GM19043 (cell line): ENCODE measurements around the gene FHIT.

Experiments used
- ATAC-seq: cut with Tn5 transposase; IDR thresholded peaks from one replicate; pipeline ENCODE4 v1.9.1; 2021; ENCODE audit warnings: low read depth; ENCODE audit not compliant: unreplicated experiment

FHIT gene

DNA sequence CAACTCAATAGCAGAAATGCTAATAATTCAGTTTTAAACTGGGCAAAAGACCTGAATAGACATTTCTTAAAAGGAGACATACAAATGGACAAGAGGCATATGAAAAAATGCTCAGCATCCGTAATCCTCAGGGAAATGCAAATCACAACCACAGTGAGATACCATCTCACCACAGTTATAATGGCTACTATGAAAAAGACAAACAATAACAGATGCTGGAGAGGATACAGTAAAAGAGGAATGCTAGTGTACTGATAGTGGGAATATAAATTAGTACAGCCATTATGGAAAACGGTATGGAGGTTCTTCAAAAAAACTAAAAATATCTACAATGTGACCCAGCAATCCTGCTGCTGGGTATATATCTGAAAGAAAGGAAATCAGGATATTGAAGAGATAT lies 367.2 kb downstream of the FHIT start:
- ATAC-seq = no peak

DNA sequence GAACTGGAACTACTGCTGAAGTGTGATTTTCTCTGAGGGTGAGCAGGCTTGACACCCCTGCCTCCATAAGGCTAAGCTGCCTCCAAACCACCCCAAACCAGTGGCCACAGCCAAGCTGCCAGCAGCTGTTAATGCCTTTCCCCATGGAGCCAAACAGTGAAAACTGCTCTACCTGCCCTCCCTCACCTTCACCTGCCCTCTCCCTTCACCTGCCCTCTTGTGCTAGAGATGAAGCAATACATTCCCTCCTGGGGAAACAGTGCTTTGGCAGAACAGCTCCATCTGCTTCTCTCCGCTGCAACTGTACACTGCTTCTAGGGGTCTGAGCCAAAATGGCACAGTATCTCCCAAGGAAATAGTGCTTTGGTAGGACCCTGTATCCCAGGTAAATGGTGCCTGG lies 374.1 kb downstream of the FHIT start:
- ATAC-seq = no peak

DNA sequence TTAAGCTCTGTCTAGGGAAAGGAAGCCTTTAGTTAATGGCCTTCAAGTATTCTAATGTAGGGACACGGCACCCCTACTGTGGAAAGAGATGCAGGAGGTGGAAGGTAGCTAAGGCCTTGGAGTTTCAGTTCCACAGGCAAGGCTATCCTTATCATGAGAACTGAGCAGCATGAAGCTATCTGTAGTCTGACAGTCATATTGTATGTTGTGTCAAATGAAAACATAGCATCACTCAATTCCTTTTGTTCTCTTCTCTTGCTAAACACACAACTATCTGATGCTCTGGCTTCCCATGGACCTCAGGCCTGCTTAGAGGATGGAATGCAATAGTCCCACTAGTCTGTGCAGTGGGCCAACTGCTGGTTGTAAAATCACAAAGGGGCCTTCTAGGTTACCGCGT lies 380.9 kb downstream of the FHIT start:
- no peak for ATAC-seq

DNA sequence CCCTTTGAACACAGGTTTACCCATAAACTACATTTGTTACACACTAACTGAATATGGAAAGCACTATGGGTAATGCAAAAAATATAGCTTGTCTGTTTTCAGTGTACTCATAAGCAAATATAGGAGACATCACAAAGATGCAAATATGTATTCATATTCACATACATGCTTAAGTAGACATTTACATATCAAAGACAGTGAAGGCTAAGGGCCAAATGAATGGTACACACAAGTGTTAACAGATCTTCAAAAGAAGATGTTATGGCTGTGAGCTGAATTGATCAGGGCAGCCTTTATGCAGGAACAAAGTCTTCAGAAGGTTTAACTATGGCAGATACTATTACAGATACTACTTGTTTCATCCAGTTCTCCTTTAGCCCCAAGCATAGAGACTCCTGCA lies 384.1 kb downstream of the FHIT start:
- no peak for ATAC-seq

DNA sequence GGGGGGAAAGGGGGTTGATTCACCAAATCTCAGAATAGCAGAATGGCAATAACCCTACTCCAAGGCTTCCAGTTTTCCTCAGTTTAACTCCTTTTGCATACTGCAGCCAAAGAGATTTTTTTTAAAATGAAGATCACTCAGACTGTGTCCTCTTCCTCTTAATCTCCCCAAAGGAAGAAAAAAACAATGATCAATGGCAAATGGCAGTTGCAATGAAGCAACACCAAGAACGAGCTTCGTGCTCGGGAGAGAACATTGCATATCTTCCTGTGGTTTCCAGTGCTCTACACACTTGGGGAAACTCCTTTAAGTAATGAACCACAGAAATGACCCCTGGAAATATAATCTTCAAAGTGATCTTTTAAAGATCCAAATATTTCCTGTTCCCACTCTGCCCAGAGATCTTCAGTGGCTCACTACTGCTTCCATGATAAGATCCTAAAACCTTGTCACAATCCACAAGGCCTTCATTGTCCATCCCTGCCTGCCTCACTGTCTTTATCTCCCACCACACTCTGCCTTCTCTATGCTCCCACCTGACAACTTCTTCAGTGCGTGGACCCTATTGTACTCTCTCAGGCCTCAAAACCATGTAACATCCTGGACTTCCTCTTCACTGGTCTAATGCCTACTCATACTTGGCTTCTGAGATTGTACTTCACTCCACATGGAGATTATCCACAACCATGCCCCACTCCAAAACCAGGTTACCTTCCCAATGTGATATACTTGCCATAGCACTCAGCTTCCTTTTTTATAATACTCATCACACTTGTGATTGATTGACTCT lies 394.8 kb downstream of the FHIT start:
- no peak for ATAC-seq

DNA sequence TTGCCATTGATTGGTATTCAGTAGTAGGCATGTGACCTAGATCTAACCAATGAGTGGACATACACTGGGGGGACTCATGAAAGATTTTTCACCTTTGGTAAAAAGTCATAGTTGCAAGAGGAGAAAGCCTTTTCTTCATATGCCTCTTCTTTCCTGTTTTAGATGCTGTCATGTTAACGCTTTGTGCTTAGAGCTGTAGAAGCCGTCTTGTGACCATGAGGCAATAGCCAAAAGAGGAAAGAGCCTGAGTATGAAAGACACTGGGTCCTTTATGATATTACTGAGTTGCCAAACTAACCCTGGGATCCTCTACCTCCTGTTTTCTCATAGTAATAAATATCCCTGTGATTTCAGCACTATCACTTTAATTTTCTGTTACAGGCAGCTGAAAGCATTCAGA lies 396.0 kb downstream of the FHIT start:
- ATAC-seq = no peak

DNA sequence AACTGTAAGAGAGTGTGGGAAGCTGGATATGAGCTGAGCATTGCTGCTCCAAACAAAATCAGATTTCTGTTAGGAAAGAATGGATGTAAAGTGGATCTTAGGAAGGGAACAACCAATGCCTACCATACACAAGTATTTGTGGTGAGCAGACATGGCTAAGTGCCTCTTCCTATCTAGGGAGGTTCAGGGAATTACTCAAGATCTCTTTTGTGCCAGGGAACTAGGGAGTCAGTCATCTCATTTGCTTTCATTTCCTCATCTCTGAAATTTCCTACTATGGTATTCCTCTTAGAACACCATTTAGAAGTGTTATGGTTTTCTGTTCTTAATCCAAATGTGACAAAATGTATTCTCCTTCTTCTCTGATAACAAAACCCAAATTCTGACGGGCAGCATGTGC lies 396.5 kb downstream of the FHIT start:
- ATAC-seq = no peak

DNA sequence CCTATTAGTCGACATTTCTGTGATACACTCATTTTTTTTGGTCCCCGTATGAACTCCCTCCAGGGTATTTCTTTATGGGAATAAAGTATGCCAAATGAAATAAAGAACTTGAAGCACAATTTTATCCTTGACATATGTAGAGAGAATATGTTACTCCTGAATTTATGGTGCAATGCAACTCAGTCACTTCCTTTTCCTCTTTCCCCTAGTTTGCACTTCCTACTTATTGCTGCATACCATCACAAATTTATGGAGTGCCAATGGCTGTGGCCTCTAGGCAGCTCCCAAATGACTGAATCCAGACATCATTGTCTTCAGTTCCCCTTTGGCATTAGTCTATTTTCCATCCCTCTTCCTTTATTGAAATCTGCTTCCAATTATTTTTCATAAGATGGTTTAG lies 403.5 kb downstream of the FHIT start:
- no peak for ATAC-seq

DNA sequence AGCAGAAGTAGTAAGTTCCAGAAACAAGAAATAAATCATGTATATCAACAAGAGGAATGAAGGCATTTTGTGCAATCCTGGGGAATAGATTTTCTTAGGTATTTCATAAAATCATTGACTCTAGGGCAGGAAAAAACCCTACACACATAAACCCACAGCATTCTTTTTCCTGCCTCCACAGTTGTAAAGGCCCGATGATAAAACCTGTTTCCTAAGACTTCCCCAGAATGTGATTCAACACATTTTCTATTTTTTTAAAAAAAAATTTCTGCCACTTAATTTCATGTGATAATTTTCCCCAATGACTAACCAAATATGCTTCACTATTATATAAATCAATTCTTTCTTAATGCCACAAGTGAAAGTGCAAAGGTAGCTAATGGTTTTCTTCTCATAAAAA lies 407.0 kb downstream of the FHIT start:
- no peak for ATAC-seq

DNA sequence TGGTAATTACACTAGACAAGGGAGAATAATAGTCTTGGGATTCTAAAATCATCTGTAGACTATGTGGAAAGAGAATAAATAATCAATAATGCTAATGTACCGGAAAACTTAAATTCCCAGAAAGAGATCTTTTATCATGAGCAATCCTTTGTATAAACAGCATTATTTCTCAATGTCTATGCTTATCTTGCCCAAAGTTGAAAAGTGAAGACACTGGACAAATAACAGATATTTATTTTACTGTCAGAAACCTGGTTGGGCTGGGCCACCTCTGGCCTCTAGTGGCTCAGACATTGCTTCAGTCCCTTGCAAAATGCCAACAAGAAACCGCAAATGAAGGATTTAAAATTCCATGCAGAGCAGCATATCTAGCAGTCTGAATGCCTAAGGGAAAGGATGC lies 409.9 kb downstream of the FHIT start:
- no peak for ATAC-seq

DNA sequence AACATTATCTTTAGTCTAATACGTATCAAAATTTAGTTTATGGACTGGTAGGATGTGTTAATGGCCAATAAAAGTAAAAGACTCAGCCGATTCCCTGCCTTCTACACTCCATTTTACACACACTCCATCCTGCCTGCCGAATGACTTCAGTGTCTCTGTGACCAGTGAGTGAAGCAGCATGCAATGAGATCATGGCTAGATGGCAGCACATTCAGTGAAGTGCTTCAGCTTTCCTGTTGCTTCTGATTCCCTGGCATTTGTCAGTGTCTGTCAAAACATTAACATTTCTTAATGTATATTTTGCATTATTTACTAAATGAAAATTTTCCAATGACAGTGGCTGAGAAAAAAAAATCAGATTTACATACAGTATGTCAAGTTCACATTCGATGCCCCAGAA lies 412.0 kb downstream of the FHIT start:
- no peak for ATAC-seq

DNA sequence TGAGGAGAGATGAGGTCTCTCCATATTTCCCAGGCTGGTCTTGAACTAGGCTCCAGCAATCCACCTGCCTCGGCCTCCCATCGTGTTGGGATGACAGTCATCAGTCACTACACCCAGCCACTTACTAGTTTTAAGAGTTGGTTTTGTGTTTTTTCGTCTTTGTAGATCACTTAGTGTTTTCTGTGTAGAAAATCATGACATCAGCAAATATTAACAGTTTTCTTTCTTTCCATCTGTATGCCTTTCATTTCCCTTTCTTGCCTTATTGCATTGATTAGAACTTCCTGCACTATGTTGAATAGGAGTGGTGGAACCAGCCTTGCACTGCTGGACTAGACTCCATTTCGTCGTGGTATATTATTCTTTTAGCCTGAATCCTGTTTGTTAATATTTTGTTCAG lies 415.5 kb downstream of the FHIT start:
- no peak for ATAC-seq

DNA sequence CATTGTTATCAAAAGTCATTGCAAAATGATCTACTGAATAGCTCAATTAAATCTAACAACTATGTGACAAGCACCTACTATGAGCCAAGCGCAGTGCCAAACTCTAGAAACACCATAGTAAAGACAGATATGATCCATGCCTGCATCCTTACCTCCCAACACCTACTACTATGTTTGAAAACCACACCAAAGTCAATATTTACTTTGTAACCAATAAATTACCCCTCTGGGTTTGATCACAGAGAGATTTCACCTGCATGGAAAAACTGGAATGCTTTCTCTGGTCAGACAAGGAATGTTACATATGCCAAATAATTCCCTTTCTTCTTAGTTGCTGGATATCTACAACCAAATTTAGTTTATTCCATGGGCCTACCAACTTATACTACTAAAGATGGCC lies 422.2 kb downstream of the FHIT start:
- ATAC-seq = no peak

DNA sequence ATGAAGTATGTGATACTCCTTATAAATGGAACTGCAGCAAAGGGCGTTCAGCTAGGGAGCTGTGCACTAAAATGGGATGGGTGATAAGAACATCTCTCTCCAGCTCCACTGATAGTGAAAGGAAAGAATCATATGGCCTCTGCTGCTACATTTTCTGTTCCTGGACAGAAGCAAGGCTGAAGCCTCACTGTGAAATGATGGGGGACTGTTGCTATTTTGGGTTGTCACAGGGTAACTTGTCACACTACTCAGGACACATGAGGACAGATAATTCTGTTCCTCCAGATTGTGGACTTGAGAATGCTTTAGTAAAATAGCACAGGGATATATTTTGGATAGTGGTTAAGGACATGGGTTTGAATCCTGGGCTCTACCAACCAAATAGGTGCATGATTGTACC lies 423.6 kb downstream of the FHIT start:
- ATAC-seq = no peak

DNA sequence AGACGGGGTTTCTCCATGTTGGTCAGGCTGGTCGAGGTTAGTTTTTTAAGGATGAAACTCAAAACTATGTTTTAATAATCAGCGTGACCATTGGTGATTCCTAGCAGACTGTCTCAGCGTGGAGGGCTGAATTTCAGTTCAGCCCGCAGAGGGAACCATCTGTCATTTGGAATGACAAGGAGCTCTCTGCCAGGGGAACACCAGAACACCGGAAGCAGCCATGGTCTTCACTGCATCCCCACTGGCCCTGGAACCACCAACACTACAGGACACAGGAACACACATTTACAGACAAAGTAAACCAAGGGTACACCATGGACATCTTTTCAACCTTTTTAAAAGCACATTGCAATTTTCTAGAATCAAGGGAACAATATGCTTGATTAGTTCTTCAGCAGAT lies 424.7 kb downstream of the FHIT start:
- no peak for ATAC-seq

DNA sequence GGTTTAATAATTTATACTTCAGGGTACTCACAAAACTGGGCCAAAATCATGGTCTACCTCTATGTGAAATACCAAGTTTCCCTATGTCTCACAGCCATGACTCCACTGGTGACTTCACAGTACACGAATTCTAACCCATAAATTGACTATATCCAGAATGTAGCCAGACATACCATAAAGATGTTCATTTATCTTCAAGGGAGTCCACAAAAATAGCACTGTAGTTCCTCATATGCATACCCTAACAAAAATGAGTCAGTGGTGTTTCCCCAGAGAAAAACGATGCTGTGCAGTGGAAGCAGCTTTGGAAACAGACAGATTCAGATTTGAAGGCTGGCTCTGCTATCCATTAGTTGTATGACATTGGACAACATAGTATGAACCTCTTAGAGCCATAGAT lies 438.8 kb downstream of the FHIT start:
- ATAC-seq = peak; percentile 53

DNA sequence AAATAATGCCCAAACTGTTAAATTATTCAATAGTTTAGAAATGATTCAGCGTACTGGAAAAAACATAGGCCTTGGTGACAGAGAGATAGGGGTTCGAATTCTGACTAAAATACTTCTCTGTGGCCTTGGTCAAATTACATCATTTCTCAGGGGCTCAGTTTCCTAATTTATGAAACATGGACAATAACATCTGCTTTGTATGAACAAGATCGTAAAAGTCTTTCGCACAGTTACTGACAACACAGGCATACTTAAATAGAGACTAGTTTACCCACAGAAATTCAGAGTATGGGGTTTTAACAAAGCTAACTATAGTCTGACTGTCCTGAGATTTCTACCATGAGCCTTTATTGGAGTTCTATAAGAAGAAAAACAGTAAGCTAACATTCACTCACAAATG lies 440.4 kb downstream of the FHIT start:
- ATAC-seq = no peak

DNA sequence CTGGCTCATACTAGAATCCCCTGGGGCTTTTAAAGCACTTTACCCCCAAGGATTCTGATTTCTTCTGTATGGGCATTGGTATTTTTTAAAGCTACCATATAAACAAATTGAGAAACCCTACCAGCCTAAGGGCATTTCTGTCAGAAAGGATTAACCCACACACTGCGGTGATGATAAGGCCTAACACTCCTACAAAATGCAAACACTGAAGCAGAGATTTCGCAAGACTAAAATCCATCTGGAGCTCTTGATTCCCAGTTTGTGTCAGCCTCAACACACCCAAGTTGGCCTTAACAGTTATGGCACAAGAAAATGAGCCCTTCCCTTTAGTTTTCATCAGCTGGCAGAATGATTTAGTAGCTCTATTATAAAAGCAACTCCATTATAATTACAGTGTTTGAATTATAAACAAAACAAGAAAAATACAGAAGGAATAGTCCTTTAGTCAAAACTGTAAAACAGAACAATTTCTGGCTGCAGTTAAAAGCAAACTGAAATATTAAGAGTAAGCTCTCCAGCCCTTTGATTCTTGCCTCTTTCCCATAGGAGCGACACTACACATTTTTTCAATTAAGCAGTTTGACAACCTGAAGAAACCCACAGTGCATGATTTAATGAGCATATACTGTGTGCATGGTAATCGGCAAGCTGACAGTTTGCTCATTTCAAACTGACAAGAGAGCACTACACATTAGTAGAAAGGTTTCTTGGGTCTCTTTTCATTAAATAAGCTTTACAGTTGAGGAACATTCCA lies 441.2 kb downstream of the FHIT start:
- ATAC-seq = no peak

DNA sequence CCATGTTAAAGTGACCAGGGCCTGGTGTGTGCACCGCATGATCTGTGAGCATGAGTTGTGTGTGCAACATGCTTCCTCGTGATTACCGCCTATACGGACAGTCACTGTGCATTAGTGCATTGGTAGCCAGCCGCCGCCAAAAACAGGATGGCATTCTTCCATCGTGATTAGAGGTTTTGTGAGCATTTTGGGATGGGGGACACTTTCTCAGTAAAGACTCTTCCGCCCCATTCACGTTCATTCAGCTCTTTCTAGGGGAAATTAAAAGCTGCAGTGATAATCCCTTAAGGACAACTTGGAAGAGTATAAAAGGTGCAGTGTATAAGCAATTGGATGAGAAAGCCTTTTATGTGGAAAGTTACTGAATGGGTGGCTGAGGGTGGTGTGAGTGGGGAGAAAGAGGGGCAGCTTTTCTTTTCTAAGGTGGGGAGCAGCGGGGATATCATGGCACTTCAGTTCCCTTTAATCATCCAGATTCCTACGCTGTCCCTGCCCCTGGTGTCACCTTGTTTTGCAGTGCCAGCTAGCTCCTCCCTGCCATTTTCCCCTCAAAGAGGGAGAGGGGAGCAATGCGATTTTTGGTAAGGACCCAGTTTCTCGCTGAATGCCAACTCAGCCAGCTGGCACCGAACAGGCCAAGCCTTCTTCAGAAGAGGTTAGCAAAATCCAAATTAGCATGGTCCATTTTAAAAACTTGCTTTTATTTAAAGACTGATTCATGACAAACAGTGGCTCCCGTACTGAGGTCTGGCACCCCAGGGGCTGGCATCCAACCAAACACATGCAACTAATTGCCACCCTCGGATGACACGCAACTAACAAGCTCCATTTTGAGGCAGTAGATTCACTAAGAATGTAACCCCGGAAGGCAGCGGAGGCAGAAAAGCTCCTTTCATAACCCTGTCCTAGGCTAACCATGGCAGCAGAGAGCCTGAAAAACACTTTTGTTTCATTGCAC lies 447.8 kb downstream of the FHIT start:
- ATAC-seq = no peak

DNA sequence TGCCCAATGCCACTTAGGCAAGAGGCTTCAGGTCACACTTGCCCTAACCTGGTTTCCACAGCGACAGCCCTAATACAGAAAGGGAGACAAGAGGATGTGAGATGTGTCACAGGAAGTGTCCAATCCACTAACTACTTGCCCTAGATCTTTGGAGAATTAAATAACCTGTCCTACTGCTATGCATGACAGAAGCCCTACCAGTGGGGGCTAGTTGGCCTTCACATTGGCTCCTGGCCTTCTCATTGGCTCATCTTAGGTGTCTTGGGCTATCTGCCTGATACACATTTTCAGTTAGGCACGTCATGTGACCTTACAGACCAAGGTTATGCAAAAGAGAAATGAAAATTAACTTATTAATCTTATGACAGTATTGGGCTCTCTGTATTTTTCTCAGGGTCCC lies 449.9 kb downstream of the FHIT start:
- ATAC-seq = no peak

DNA sequence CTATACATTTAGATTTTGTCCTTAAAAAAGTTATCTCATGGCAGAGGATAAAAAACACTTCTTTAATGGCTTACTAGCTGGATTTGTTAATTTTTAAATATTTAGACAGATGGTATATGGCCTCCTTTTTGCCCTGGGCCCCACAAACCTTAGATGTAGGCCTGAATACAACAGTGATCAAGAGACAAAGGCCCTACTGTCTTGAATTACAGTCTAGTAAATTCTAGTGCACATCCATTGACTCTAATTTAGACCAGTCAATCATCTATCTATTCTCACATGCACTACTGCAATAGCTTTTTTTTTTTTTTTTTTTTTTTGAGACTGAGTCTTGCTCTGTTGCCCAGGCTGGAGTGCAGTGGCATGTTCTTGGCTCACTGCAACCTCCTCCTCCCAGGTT lies 452.8 kb downstream of the FHIT start:
- no peak for ATAC-seq
